ENCODE results near the gene SLC19A1.

- no peak for TF ChIP-seq NFIC (IDR thresholded peaks at IDR 0.05; ENCODE audit: borderline replicate concordance)
- no peak for TF ChIP-seq CTCF (IDR thresholded peaks at IDR 0.05)
- no peak for TF ChIP-seq SMC3 (IDR thresholded peaks at IDR 0.05; ENCODE audit: low read depth, low read length)
- no peak for TF ChIP-seq USF2 (IDR thresholded peaks at IDR 0.05; ENCODE audit: borderline replicate concordance, low read depth, low read length)
Observed at GRCh38 chr21:45468971-45469272, 73.3 kb downstream of the SLC19A1 start.

All from SK-N-SH (cell line).